NCI-H2196 (cell line): Measurements from ENCODE around the gene BCAS1.

ENCODE experiments used
- DNase-seq: peaks from one replicate; lab custom pipeline; 2025; ENCODE audit not compliant: unreplicated experiment; lab: John Stamatoyannopoulos, UW

The BCAS1 gene

DNA sequence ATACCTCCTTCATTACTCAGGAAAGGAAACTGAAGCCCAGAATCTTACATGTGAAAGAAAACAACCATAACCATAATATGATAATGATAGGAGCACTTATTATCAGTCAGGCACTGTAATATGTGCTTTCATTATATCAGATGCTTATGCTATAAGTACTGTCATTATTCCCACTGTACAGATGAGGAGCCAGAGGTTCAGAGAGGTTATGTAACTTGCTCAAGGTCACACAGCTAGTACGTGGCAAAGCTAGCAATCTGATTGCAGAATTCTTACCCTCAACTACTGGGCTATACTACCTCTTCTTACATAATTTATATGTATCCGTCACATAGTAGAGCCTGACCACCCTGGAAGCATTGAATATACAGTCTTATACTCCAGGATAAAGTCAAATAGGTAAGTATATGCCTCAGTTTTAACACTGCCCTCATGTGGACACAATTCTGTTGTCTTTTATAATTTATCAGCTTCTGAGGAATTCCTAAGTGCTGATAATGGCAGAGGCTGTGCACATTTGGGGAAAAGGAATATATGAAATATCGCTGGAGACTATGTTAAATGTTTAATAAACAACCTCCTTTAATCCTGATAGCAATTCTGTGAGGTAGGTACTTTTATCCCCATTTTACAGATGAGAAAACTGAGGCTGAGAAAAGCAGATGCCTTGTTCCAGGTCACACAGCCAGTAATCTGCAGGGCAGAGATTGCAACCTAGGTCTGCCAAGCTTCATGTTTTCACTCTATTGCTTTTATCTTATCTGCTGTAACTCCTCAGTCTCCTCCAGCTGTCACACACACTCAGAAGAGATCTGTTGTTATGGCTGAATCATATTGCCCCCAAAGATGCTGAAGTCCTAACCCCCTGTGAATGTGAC, 13.4 kb downstream of the BCAS1 start:
- no peak for DNase-seq

GRCh38 chr20:54054516-54054915, 15.9 kb downstream of the BCAS1 start:
- no peak for DNase-seq

DNA sequence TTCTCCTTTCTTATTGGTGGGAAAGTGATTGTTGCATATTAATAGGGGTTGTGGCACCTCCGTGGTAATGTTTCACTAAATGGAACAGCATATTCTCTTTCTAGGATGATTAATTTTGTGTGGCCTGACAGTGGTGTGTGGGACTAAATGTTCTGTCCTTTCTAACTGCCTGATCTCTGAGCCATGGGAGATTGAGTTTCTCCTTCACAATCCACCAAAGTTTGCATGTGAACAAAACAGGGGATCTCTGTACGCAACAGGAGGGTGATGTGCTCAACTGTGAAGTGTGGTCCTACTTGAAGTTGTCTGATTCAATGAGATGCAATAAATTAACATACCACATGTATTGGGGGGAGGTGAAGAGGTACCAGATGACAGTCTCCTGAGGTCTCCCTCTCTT, 19.3 kb downstream of the BCAS1 start:
- DNase-seq, result no peak

- no peak for DNase-seq
These were observed 21.4 kb downstream of the BCAS1 start for GRCh38 chr20:54048891-54049545.

DNA sequence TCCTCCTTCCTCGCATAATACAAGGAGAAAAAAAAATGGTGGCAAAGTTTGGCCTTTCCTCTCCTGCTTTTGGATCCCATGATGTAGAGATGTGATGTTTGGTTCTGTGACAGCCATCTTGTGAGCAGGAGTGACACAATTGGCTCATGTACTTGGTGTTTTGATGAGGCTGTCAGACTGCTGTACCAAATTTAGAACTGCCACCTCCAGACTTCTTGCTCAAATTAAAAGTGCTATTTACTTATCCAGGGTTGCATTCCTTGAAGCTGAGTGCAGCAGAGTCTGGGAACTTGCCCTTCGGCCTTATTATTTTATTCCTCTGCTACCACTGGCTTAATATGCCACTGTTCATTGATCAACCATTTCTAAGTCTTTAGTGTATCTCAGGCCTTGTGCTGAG, 21.9 kb downstream of the BCAS1 start:
- DNase-seq, result no peak

DNA sequence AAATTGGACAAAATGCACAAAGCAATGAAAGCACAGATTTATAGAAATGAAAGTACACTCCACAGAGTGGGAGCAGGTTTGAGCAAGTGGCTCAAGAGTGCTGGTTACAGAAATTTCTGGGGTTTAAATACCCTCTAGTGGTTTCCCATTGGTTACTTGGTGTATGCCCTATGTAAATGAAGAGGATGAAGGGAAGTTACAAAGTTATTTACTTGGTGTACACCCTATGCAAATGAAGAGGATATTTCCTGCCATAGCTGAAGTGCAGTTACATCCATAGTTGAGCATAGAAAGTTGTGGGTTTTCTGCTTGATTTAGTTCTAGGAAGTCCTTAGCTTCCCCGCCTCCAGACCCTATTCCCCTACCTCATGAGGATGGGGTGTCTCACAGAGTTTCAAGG, 22.7 kb downstream of the BCAS1 start:
- DNase-seq, result no peak

DNA sequence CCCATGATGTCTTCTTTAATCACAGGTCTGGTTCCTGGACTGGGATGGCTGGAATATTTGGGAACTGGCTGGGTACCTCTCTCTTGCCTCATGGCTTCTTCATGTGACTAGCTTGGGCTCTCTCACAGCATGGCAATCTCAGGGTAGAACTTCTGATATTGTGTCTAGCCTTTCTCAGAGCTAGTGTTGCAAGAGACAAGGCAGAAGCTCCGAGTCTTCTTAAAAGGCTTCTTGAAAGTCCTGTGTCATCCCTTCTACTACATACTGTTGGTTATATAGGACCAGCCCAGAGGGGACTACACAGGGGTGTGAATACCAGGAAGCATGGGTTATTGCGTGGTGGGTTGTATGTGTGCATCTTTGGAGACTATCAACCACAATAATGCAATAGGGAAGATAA, 23.3 kb downstream of the BCAS1 start:
- DNase-seq, result no peak

GRCh38 chr20:54044156-54044555, 26.2 kb downstream of the BCAS1 start:
- no peak for DNase-seq

GRCh38 chr20:54043076-54043967, 27.1 kb downstream of the BCAS1 start:
- DNase-seq, result no peak

DNA sequence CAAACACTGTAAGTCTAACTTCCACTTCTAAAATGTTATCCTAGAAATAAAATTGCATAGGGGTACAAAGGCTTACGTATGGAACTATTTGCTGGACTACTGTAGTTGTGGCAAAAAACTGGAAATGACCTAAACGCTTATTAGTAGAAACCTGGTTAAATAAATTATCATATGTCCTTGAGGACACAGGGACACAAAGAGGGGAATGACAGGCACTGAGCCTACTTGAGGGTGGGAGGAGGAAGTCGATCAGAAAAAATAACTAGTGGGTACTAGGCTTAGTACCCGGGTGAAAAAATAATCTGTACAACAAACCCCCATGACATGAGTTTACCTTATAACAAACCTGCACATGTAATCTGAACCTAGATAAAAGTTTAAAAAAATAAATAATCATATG, 28.4 kb downstream of the BCAS1 start:
- DNase-seq, result no peak

- DNase-seq, result no peak
These were observed 29.1 kb downstream of the BCAS1 start for GRCh38 chr20:54041336-54041735.

- no peak for DNase-seq
These were observed 29.9 kb downstream of the BCAS1 start for GRCh38 chr20:54040531-54040930.

GRCh38 chr20:54038961-54039360, 31.4 kb downstream of the BCAS1 start:
- no peak for DNase-seq

- DNase-seq, result no peak
These were observed 32.9 kb downstream of the BCAS1 start for GRCh38 chr20:54037525-54037924.

DNA sequence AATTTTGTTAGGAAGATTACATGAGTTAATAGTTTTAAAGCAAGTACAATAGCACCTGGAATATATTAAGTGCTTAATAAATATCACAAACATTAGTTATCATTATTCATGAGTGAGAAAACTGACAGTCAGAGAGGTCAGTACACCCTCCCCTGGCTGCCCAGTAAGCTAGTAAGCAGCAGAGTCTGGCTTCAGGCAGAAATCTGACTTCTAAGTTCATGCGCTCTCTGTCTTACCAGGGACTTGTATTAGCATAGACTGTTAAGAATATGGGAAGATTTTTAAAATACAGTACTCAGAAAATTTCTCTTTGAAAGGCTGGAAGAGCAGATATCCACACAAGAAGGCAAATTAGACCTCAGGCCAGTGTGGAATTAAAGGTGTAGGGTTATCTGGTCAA, 40.8 kb downstream of the BCAS1 start:
- DNase-seq, result no peak

DNA sequence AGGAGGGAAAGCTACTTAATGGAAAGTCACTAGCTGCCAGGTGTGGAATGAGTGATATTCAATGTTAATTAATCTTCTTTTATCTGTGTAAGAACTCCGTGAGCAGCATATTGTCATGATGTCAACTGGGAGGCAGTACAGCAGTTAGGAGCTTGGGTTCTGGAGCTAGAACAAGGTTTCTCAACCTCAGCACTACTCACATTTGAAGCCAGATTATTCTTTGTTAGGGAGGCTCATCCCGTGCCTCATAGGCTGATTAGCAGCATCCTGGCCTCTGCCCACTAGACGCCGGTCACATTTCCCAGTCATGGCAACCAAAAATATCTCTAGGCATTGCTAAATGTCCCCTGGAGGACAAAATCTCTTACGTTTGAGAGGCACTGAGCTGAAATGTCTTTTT, 41.2 kb downstream of the BCAS1 start:
- DNase-seq, result no peak

- no peak for DNase-seq
These were observed 42.0 kb downstream of the BCAS1 start for GRCh38 chr20:54028276-54029011.

- DNase-seq, result no peak
These were observed 42.7 kb downstream of the BCAS1 start for GRCh38 chr20:54027704-54028103.

GRCh38 chr20:54026295-54027064, 43.9 kb downstream of the BCAS1 start:
- DNase-seq, result no peak

- DNase-seq, result no peak
These were observed 45.1 kb downstream of the BCAS1 start for GRCh38 chr20:54025251-54025771.
